Measurements from ENCODE around the gene RNF123.
A peak's percentile ranks its signal among the peaks of the same experiment; 100 is the strongest.

Gene RNF123

GRCh38 chr3:49671291-49672288 lies 17.8 kb upstream of the RNF123 start:
- H3K4me3 ChIP-seq (ENCODE audit: low read length): no peak overlapping the region
- DNase-seq (ENCODE audit: low read depth): peak; percentile 51
- peak; percentile 84 for TF ChIP-seq CTCF (conservative IDR thresholded peaks at IDR 0.05; ENCODE audit: low read length)

- H3K4me3 ChIP-seq (ENCODE audit: low read length): peak overlapping the region; percentile 89
- no peak for TF ChIP-seq CTCF (conservative IDR thresholded peaks at IDR 0.05; ENCODE audit: low read length)
- DNase-seq (ENCODE audit: low read depth): no peak
Observed at GRCh38 chr3:49673121-49673714, 16.1 kb upstream of the RNF123 start.

- peak within 1 kb of the TSS; percentile 89 for H3K4me3 ChIP-seq (ENCODE audit: low read length)
- TF ChIP-seq CTCF (conservative IDR thresholded peaks at IDR 0.05; ENCODE audit: low read length): no peak
- peak; percentile 97 for DNase-seq (ENCODE audit: low read depth)
Observed at GRCh38 chr3:49673715-49674496, 15.5 kb upstream of the RNF123 start, which contains the start of gene APEH. TSS of gene APEH (plus strand) at chr3:49674351. CDS start at chr3:49674402, 51 bp downstream.

- peak overlapping the region; percentile 89 for H3K4me3 ChIP-seq (ENCODE audit: low read length)
- no peak for DNase-seq (ENCODE audit: low read depth)
- no peak for TF ChIP-seq CTCF (conservative IDR thresholded peaks at IDR 0.05; ENCODE audit: low read length)
Observed at GRCh38 chr3:49674497-49674983, 14.8 kb upstream of the RNF123 start.

- no peak overlapping the region for H3K4me3 ChIP-seq (ENCODE audit: low read length)
- TF ChIP-seq CTCF (conservative IDR thresholded peaks at IDR 0.05; ENCODE audit: low read length): no peak
- DNase-seq (ENCODE audit: low read depth): no peak
Observed at GRCh38 chr3:49675912-49676311, 13.4 kb upstream of the RNF123 start.

- DNase-seq (ENCODE audit: low read depth): no peak
- no peak for TF ChIP-seq CTCF (conservative IDR thresholded peaks at IDR 0.05; ENCODE audit: low read length)
Observed at GRCh38 chr3:49680493-49681231, 8.7 kb upstream of the RNF123 start.

More at GRCh38 chr3:49680493-49681231, 8.7 kb upstream of the RNF123 start:
- no peak overlapping the region for H3K4me3 ChIP-seq (ENCODE audit: low read length)
